ENCODE data around the gene TOE1. TPM values are rescaled to one million over a fixed set of nuclear protein-coding genes. Genes with fewer than 3 reads are reported as not detected.

TOE1 gene
- total RNA-seq, 1 experiment from 2014 or later, result 11.5 TPM

DNA sequence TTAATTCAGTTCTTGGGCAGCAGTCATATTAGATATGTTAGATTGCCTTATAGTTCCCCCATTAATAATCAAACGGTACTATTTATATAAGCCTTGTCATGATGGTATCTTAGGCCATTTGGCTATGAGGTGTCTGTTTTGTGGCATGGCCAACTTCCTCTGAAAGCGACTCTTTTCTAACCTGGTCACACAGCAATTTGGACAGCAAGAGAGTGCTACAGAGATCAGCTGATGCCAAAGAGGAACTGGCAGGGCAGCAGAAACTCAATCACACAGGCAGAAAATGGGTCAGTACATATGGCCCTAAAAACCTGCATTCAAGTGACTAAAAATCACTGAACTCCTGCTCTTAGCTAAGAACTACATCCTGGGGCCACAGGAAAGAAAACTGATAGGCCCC lies 13.7 kb downstream of the TOE1 start:
- H3K4me2 ChIP-seq (ENCODE audit: low read length), result no peak overlapping the region
- H3K9ac ChIP-seq (ENCODE audit: low read length), result no peak overlapping the region
- H3K4me1 ChIP-seq (ENCODE audit: control insufficient read depth in 1 of 2, insufficient read depth in 2 of 2, low read length in 2 of 2), result peaks cover 16 to 28% of the 10 kb centered on the region in 2 experiments
- RAD21 ChIA-PET (ENCODE audit: low non-redundant PET in 1 of 2, low total read pairs in 2 of 2, uncharacterized antibody in 2 of 2, unreplicated experiment in 2 of 2), result no interaction called here
- no peaks in the 10 kb centered on the region for H4K20me1 ChIP-seq (ENCODE audit: insufficient read depth)
- no peaks in the 10 kb centered on the region for H3K79me2 ChIP-seq (ENCODE audit: insufficient read depth, low read length)
- TF ChIP-seq JUND (IDR thresholded peaks at IDR 0.05) (no peak), ZNF274 (IDR thresholded peaks at IDR 0.05; ENCODE audit: low read depth, low read length) (no peak), CBX3 (IDR thresholded peaks at IDR 0.05; ENCODE audit: low read depth) (no peak), ZFX (IDR thresholded peaks at IDR 0.05) (no peak), EGR1 (IDR thresholded peaks at IDR 0.05; ENCODE audit: low read depth) (no peak), TCF7L2 (IDR thresholded peaks at IDR 0.05; ENCODE audit: borderline replicate concordance, extremely low read depth, insufficient read depth, insufficient read length) (no peak), SRF (IDR thresholded peaks at IDR 0.05; ENCODE audit: low read depth) (no peak), RAD21 (IDR thresholded peaks at IDR 0.05; ENCODE audit: low read depth) (no peak), EZH2 (IDR thresholded peaks at IDR 0.05) (no peak), POLR2A (IDR thresholded peaks at IDR 0.05; ENCODE audit: borderline replicate concordance, extremely low read depth, insufficient read depth, insufficient read length) (no peak), EZH2phosphoT487 (IDR thresholded peaks at IDR 0.05; ENCODE audit: borderline replicate concordance) (no peak), CEBPB (IDR thresholded peaks at IDR 0.05; ENCODE audit: low read depth) (no peak), FOSL1 (IDR thresholded peaks at IDR 0.05; ENCODE audit: low read depth) (no peak), ELF1 (IDR thresholded peaks at IDR 0.05; ENCODE audit: borderline replicate concordance, low read depth) (no peak), SP1 (IDR thresholded peaks at IDR 0.05; ENCODE audit: low read depth) (no peak), POLR2AphosphoS5 (IDR thresholded peaks at IDR 0.05; ENCODE audit: low read depth, low read length) (no peak)
- TF ChIP-seq, protein P1, sequence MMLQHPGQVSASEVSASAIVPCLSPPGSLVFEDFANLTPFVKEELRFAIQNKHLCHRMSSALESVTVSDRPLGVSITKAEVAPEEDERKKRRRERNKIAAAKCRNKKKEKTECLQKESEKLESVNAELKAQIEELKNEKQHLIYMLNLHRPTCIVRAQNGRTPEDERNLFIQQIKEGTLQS (IDR thresholded peaks at IDR 0.05), result no peak
- TF ChIP-seq, protein P2, sequence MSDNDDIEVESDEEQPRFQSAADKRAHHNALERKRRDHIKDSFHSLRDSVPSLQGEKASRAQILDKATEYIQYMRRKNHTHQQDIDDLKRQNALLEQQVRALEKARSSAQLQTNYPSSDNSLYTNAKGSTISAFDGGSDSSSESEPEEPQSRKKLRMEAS (IDR thresholded peaks at IDR 0.05), result no peak
- no peak overlapping the region for H3K4me3 ChIP-seq (replicated peaks in 1 of 2; ENCODE audit: low read depth in 1 of 2, low read length in 2 of 2)
- no peak overlapping the region for H2AFZ ChIP-seq (ENCODE audit: low read depth, low read length, poor library complexity, severe bottlenecking)
- no peaks in the 10 kb centered on the region for H3K36me3 ChIP-seq (ENCODE audit: control insufficient read depth in 1 of 2, insufficient read depth in 2 of 2, low read length in 2 of 2)
- ATAC-seq, result no peak
- no peaks in the 10 kb centered on the region for H3K9me3 ChIP-seq (ENCODE audit: control insufficient read depth in 1 of 2, insufficient read depth in 1 of 2, low read depth in 1 of 2, low read length in 2 of 2)
- CTCF ChIA-PET, result no interaction called here
- DNase-seq (ENCODE audit: low read depth, low spot score), result no peak
- H3K27me3 ChIP-seq (ENCODE audit: insufficient read depth, low read length), result no peaks in the 10 kb centered on the region
- no peak overlapping the region for H3K27ac ChIP-seq (ENCODE audit: low read depth, low read length)
- BruUV-seq (replicated peaks), result no TSS peak
- intact Hi-C loops (cut with micrococcal nuclease), result no loop called here
- POLR2A ChIA-PET, result no interaction called here
- H3K9me2 ChIP-seq (ENCODE audit: insufficient read depth), result no peaks in the 10 kb centered on the region

All from HCT116 (cell line).